NOMO-1 treated with DMSO at 0.1 percent for 48 hours (cell line): ENCODE results near the gene PRICKLE2.

Experiments used
- DNase-seq: peaks from one replicate; lab custom pipeline; 2025; ENCODE audit not compliant: unreplicated experiment; lab: John Stamatoyannopoulos, UW

The PRICKLE2 gene

GRCh38 chr3:64053581-64053980, 171.7 kb downstream of the PRICKLE2 start:
- no peak for DNase-seq

DNA sequence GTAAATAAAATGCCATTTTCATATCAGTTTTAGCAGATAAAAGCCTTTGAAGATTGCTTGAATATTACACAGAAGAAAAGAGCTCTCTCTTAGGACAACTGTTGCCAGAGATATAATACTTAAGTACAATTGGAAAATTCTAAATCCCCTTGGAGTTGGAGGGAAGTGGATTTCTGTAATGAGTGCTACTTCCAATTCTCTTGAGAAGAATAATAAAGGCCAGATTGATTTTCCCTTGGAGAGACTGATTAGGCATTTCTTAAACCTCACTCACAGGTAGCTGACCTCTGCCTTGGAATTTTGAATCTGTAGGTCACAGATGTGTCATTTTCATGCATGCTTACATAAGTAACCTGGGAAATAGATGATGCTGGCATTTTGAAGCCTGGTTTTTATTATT, 172.1 kb downstream of the PRICKLE2 start:
- no peak for DNase-seq

DNA sequence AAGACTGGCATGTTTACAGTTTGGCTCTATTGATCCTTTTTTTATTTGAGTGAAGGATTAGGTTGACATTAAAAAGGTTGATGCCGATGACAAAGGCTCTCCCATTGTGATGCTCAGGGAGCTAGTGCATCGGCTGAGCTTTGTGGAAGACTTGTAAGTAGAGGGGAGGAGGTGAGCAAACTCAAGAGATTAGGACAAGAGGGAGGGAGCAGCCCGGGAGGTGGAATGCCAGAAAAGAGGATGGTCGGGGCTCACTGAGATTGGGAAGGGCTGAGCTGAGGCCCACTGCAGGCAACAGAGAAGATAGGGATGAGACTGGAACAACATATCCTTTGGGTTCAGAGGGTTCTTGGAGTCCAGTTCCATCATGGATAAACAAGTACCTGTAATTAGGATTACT, 175.4 kb downstream of the PRICKLE2 start:
- no peak for DNase-seq

GRCh38 chr3:64049136-64049535, 176.1 kb downstream of the PRICKLE2 start:
- no peak for DNase-seq

DNA sequence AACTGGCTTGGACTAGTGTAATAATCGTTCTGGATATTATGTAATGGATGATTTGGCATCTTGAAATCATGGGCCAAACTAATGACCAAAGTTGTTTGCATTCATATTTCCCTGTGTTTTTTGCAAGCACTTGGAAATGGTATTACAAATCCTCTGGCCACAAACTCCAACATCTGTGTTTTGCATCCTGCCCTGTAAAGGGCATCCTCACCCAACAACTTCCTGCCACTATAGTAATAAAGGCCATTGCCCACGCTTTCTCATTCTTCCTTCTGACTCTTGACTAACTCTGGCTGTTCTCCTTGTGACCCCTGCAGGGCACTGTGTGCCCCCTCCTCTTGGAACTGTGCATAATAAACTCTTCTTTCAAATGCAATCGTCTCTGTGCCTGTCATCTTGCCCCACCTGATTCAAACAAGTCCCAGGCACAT, 176.6 kb downstream of the PRICKLE2 start:
- DNase-seq, result peak; percentile 82

GRCh38 chr3:64047787-64048186, 177.5 kb downstream of the PRICKLE2 start:
- DNase-seq, result peak; percentile 48

DNA sequence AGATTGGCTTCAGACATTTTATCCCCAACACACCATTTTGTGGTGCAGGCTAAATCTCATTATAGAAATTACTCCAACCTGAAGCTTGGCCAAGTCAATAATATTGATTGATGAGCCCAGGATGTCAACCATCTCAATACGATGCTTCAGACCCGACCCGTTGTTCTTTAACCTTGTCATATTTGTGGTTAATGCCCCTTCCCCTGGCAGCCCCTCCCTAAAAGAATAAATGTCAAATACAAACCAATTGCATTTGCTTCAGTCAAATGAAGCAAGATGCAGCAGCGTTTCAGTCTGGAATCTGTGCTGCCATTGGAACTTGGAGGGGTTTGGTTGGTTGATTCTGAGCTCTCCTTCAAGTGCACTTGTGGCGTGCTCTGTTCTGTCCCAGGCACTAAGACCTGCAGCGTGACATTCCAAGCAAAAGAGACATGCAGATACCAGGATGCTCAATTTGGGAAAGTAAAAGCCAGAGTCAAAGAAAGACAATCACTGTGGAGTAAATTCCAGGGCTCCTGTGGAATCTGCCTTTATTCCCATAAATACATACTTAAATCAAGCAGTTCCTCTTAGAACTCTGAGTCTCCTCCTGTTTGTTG, 178.2 kb downstream of the PRICKLE2 start:
- DNase-seq, result no peak

GRCh38 chr3:64046592-64046991, 178.7 kb downstream of the PRICKLE2 start:
- no peak for DNase-seq

GRCh38 chr3:64042952-64043351, 182.3 kb downstream of the PRICKLE2 start:
- no peak for DNase-seq
